Keratinocyte (primary cell): Measurements from ENCODE around the gene CSNK2A1. TPM values are rescaled to one million over a fixed set of nuclear protein-coding genes. Genes with fewer than 3 reads are reported as not detected.

Experiments
- DNase-seq: peaks from one replicate; pipeline ENCODE4 v3.0.0-alpha.2; 2011; ENCODE audit warnings: low read depth, missing footprints, low spot score
- FAIRE-seq: peaks from 2 replicates; lab custom pipeline; 2011; peaks lifted over from hg19 to GRCh38; lab: Jason Lieb, UNC
- H2AFZ ChIP-seq: 2 replicates; pipeline ENCODE4 v1.6.0; 2012; ENCODE audit warnings: low read length, control low read depth, inconsistent platforms; ENCODE audit not compliant: control insufficient read depth
- H3K27ac ChIP-seq: 2 replicates; pipeline ENCODE4 v1.5.1; 2011; ENCODE audit warnings: low read length; ENCODE audit not compliant: control insufficient read depth, insufficient read depth
- H3K27me3 ChIP-seq: 3 replicates; pipeline ENCODE4 v1.6.0; 2011; ENCODE audit warnings: low read length; ENCODE audit not compliant: control insufficient read depth, insufficient read depth; ENCODE audit errors: extremely low read depth
- H3K36me3 ChIP-seq, 2 experiments: 2 replicates in 1 of 2; 3 replicates in 1 of 2; pipeline ENCODE4 v1.5.1; 2011; ENCODE audit warnings: low read length in 2 of 2, mild to moderate bottlenecking in 1 of 2; ENCODE audit not compliant: control insufficient read depth in 2 of 2, insufficient read depth in 2 of 2; ENCODE audit errors: extremely low read depth in 1 of 2
- H3K4me1 ChIP-seq: 3 replicates; pipeline ENCODE4 v1.5.1; 2011; ENCODE audit warnings: low read length; ENCODE audit not compliant: control insufficient read depth, insufficient read depth; ENCODE audit errors: extremely low read depth
- H3K4me2 ChIP-seq: 3 replicates; pipeline ENCODE4 v1.6.0; 2011; ENCODE audit warnings: low read depth, low read length; ENCODE audit not compliant: control insufficient read depth, insufficient read depth; ENCODE audit errors: extremely low read depth
- H3K4me3 ChIP-seq, 3 experiments: fragments of 200-600 bp in 1 of 3; sonication (generic) in 1 of 3; 2 replicates in 2 of 3; 3 replicates in 1 of 3; pipeline ENCODE4 v1.5.1; 2011 to 2016; ENCODE audit warnings: low read length in 3 of 3, mild to moderate bottlenecking in 3 of 3, control low read depth in 2 of 3, inconsistent platforms in 1 of 3, low read depth in 1 of 3, mixed read lengths in 1 of 3, mixed run types in 1 of 3, moderate library complexity in 1 of 3; ENCODE audit not compliant: control insufficient read depth in 2 of 3, insufficient read depth in 2 of 3; ENCODE audit errors: extremely low read depth in 1 of 3
- H3K79me2 ChIP-seq: 2 replicates; pipeline ENCODE4 v1.6.0; 2012; ENCODE audit warnings: low read length; ENCODE audit not compliant: control insufficient read depth, insufficient read depth
- H3K9ac ChIP-seq: 3 replicates; pipeline ENCODE4 v1.6.0; 2011; ENCODE audit warnings: low read length; ENCODE audit not compliant: control insufficient read depth, insufficient read depth; ENCODE audit errors: extremely low read depth
- H3K9me1 ChIP-seq: 3 replicates; pipeline ENCODE4 v1.6.0; 2011; ENCODE audit warnings: low read length; ENCODE audit not compliant: control insufficient read depth, insufficient read depth; ENCODE audit errors: extremely low read depth
- H3K9me3 ChIP-seq: 2 replicates; pipeline ENCODE4 v1.5.1; 2012; ENCODE audit warnings: low read depth, low read length; ENCODE audit not compliant: control insufficient read depth
- H4K20me1 ChIP-seq: 3 replicates; pipeline ENCODE4 v1.6.0; 2011; ENCODE audit warnings: low read length; ENCODE audit not compliant: control insufficient read depth, insufficient read depth; ENCODE audit errors: extremely low read depth
- EZH2 ChIP-seq: IDR thresholded peaks from one replicate; pipeline ENCODE4 v1.6.1; 2012; ENCODE audit warnings: inconsistent platforms, mild to moderate bottlenecking, low read length, moderate library complexity
- dilution Hi-C: fragments of 300-500 bp; cut with MboI; formaldehyde crosslinking; loops from one replicate; pipeline ENCODE4 v1.7.0; 2020; ENCODE audit warnings: low sequenced_read_pairs; ENCODE audit not compliant: extremely low pct_ligation_motif_present
- polyA plus RNA-seq, 5 experiments: library from polyadenylated mRNA; depleted of rRNA in 3 of 5; stranded (reverse) in 3 of 5; stranded (forward) in 1 of 5; unstranded in 1 of 5; fragments of >200 nt; gene quantifications; 1 replicate in 1 of 5; 2 replicates in 3 of 5; 3 replicates in 1 of 5; pipeline versions ENCODE4 v1.2.1 to v1.2.3, GENCODE V29; 2011 to 2012; ENCODE audit warnings: missing spikeins in 2 of 5, low read depth in 1 of 5, low replicate concordance in 1 of 5
- TF ChIP-seq, protein P1 (sequence below), 3 experiments: IDR thresholded peaks in 1 of 3; conservative IDR thresholded peaks in 1 of 3; optimal IDR thresholded peaks in 1 of 3; 2 replicates in 2 of 3; 3 replicates in 1 of 3; pipeline versions ENCODE3 to v1.5.1; 2011; ENCODE audit warnings: low read length in 3 of 3, mild to moderate bottlenecking in 3 of 3, moderate library complexity in 2 of 3, control low read depth in 1 of 3, inconsistent platforms in 1 of 3; ENCODE audit not compliant: insufficient read depth in 2 of 3; ENCODE audit errors: extremely low read depth in 1 of 3

CSNK2A1 gene
- polyA plus RNA-seq, 1 donor (not counting 4 experiments of a cell fraction or from before 2014, with no cell fraction given): 122 TPM

DNA sequence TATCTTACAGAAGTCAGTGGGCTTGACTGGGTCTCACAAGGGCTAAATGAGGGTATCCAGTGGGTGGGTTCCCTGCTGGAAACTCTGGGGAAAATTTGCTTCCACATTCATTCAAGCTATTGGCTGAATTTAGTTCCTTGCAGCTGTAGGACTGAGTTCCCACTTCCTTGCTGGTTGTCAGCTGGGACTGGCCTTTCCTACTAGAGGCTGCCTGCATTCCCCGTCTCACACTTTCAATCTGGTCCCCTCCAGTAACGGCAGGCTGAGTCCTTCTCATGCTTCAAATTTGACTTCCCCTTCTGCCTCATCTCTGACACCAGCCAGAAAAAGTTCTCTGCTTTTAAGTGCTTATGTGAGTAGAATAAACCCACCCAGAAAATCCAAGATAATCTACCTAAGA is 4.4 kb downstream of the CSNK2A1 start:
- H3K36me3 ChIP-seq: peaks cover 0 to 28% of the 10 kb centered on the region in 2 experiments
- TF ChIP-seq EZH2: no peak
- TF ChIP-seq, protein P1, sequence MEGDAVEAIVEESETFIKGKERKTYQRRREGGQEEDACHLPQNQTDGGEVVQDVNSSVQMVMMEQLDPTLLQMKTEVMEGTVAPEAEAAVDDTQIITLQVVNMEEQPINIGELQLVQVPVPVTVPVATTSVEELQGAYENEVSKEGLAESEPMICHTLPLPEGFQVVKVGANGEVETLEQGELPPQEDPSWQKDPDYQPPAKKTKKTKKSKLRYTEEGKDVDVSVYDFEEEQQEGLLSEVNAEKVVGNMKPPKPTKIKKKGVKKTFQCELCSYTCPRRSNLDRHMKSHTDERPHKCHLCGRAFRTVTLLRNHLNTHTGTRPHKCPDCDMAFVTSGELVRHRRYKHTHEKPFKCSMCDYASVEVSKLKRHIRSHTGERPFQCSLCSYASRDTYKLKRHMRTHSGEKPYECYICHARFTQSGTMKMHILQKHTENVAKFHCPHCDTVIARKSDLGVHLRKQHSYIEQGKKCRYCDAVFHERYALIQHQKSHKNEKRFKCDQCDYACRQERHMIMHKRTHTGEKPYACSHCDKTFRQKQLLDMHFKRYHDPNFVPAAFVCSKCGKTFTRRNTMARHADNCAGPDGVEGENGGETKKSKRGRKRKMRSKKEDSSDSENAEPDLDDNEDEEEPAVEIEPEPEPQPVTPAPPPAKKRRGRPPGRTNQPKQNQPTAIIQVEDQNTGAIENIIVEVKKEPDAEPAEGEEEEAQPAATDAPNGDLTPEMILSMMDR (optimal IDR thresholded peaks at IDR 0.05 in 1 of 3, IDR thresholded peaks at IDR 0.05 in 1 of 3, conservative IDR thresholded peaks at IDR 0.05 in 1 of 3; ENCODE audit: extremely low read depth in 1 of 3, insufficient read depth in 2 of 3, low read length in 3 of 3): no peak
- H3K9ac ChIP-seq: no peak overlapping the region
- peak overlapping the region; percentile 52 for H3K4me2 ChIP-seq
- no peaks in the 10 kb centered on the region for H3K9me1 ChIP-seq
- H3K9me3 ChIP-seq: no peaks in the 10 kb centered on the region
- no peak for FAIRE-seq
- H2AFZ ChIP-seq: no peak overlapping the region
- no peak overlapping the region for H3K4me3 ChIP-seq
- no peaks in the 10 kb centered on the region for H3K27me3 ChIP-seq
- DNase-seq: no peak
- peaks cover 41% of the 10 kb centered on the region for H3K4me1 ChIP-seq
- H4K20me1 ChIP-seq: peaks cover 11% of the 10 kb centered on the region
- H3K79me2 ChIP-seq: peaks cover 94% of the 10 kb centered on the region
- dilution Hi-C loops: no loop called here
- H3K27ac ChIP-seq: peak overlapping the region; percentile 42

- peaks cover 37% of the 10 kb centered on the region for H3K4me1 ChIP-seq
- H3K27ac ChIP-seq: no peak overlapping the region
- H3K4me2 ChIP-seq: no peak overlapping the region
- H3K4me3 ChIP-seq: no peak overlapping the region
- TF ChIP-seq EZH2: no peak
- TF ChIP-seq, protein P1 (optimal IDR thresholded peaks at IDR 0.05 in 1 of 3, IDR thresholded peaks at IDR 0.05 in 1 of 3, conservative IDR thresholded peaks at IDR 0.05 in 1 of 3; ENCODE audit: extremely low read depth in 1 of 3, insufficient read depth in 2 of 3, low read length in 3 of 3): no peak
- peaks cover 11% of the 10 kb centered on the region for H4K20me1 ChIP-seq
- dilution Hi-C loops: no loop called here
- peaks cover 100% of the 10 kb centered on the region for H3K79me2 ChIP-seq
- DNase-seq (no peak), FAIRE-seq (no peak)
- H3K9me3 ChIP-seq: no peaks in the 10 kb centered on the region
- H3K27me3 ChIP-seq: no peaks in the 10 kb centered on the region
- peaks cover 0 to 28% of the 10 kb centered on the region in 2 experiments for H3K36me3 ChIP-seq
- H3K9ac ChIP-seq: no peak overlapping the region
- no peaks in the 10 kb centered on the region for H3K9me1 ChIP-seq
- H2AFZ ChIP-seq: no peak overlapping the region
Observed at GRCh38 chr20:537983-538382, 5.6 kb downstream of the CSNK2A1 start.
